ENCODE results near the gene MRPS17. TPM values are rescaled to one million over a fixed set of nuclear protein-coding genes. Genes with fewer than 3 reads are reported as not detected.

MRPS17 gene
- total RNA-seq, 4 donors from 2014 or later: 7.9 to 16.4 (median 15.7) TPM

GRCh38 chr7:55975988-55976633 is 24.4 kb downstream of the MRPS17 start:
- 70% methylated on average over 7 of the region's 7 CpGs for WGBS

GRCh38 chr7:55977831-55978230 is 26.2 kb downstream of the MRPS17 start:
- intact Hi-C loops (cut with DNase I): no loop called here
- WGBS: 44% methylated on average over 4 of the region's 4 CpGs
- Histone ChIP-seq H3K36me3 (peaks cover 28 to 51% (median 48%) of the 10 kb centered on the region in 4 donors), H3K4me1 (peaks cover 17 to 37% (median 20%) of the 10 kb centered on the region in 4 donors), H3K27me3 (no peaks in the 10 kb centered on the region), H3K4me3 (no peak overlapping the region), H3K27ac (replicated peaks in 1 of 4) (peak overlapping the region in 2 of 4 donors; percentile 9 to 39), H3K9me3 (no peaks in the 10 kb centered on the region)
- TF ChIP-seq POLR2AphosphoS5 (IDR thresholded peaks at IDR 0.05) (no peak), EP300 (IDR thresholded peaks at IDR 0.05) (no peak), POLR2A (IDR thresholded peaks at IDR 0.05; ENCODE audit: low read depth) (no peak)
- TF ChIP-seq, protein P1, sequence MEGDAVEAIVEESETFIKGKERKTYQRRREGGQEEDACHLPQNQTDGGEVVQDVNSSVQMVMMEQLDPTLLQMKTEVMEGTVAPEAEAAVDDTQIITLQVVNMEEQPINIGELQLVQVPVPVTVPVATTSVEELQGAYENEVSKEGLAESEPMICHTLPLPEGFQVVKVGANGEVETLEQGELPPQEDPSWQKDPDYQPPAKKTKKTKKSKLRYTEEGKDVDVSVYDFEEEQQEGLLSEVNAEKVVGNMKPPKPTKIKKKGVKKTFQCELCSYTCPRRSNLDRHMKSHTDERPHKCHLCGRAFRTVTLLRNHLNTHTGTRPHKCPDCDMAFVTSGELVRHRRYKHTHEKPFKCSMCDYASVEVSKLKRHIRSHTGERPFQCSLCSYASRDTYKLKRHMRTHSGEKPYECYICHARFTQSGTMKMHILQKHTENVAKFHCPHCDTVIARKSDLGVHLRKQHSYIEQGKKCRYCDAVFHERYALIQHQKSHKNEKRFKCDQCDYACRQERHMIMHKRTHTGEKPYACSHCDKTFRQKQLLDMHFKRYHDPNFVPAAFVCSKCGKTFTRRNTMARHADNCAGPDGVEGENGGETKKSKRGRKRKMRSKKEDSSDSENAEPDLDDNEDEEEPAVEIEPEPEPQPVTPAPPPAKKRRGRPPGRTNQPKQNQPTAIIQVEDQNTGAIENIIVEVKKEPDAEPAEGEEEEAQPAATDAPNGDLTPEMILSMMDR (IDR thresholded peaks at IDR 0.05): no peak
- DNase-seq (ENCODE audit: extremely low spot score): no peak

More at GRCh38 chr7:55975988-55976633, 24.4 kb downstream of the MRPS17 start:
- H3K4me1 ChIP-seq: peaks cover 17 to 43% (median 26%) of the 10 kb centered on the region in 4 donors
- no peak for DNase-seq (ENCODE audit: extremely low spot score)
- H3K27ac ChIP-seq (replicated peaks in 1 of 4): no peak overlapping the region
- intact Hi-C loops (cut with DNase I): no loop called here
- TF ChIP-seq POLR2A (IDR thresholded peaks at IDR 0.05; ENCODE audit: low read depth) (no peak), EP300 (IDR thresholded peaks at IDR 0.05) (no peak), POLR2AphosphoS5 (IDR thresholded peaks at IDR 0.05) (no peak)
- TF ChIP-seq, protein P1 (IDR thresholded peaks at IDR 0.05): no peak
- no peaks in the 10 kb centered on the region for H3K9me3 ChIP-seq
- no peaks in the 10 kb centered on the region for H3K27me3 ChIP-seq
- no peak overlapping the region for H3K4me3 ChIP-seq
- H3K36me3 ChIP-seq: peaks cover 17 to 34% (median 31%) of the 10 kb centered on the region in 4 donors

- intact Hi-C loops (cut with DNase I): no loop called here
- TF ChIP-seq, protein P1 (IDR thresholded peaks at IDR 0.05): no peak
- TF ChIP-seq EP300 (IDR thresholded peaks at IDR 0.05) (no peak), POLR2AphosphoS5 (IDR thresholded peaks at IDR 0.05) (no peak), POLR2A (IDR thresholded peaks at IDR 0.05; ENCODE audit: low read depth) (no peak)
- Histone ChIP-seq H3K4me3 (no peak overlapping the region), H3K36me3 (peaks cover 51 to 75% (median 73%) of the 10 kb centered on the region in 4 donors), H3K27me3 (no peaks in the 10 kb centered on the region), H3K27ac (replicated peaks in 1 of 4) (no peak overlapping the region), H3K4me1 (peaks cover 13 to 31% (median 19%) of the 10 kb centered on the region in 4 donors), H3K9me3 (no peaks in the 10 kb centered on the region)
- no peak for DNase-seq (ENCODE audit: extremely low spot score)
- WGBS: 91% methylated on average over 3 of the region's 3 CpGs
Measured at GRCh38 chr7:55980266-55980665, 28.6 kb downstream of the MRPS17 start.

- H3K27ac ChIP-seq (replicated peaks in 1 of 4): no peak overlapping the region
- H3K36me3 ChIP-seq: peaks cover 76 to 100% (median 95%) of the 10 kb centered on the region in 4 donors
Measured at GRCh38 chr7:55983537-55983936, 31.9 kb downstream of the MRPS17 start.

More at GRCh38 chr7:55983537-55983936, 31.9 kb downstream of the MRPS17 start:
- Histone ChIP-seq H3K9me3 (no peaks in the 10 kb centered on the region), H3K4me3 (no peak overlapping the region), H3K27me3 (no peaks in the 10 kb centered on the region), H3K4me1 (peaks cover 0 to 2% (median under 1%) of the 10 kb centered on the region in 4 donors)
- DNase-seq (ENCODE audit: extremely low spot score): no peak
- 93% methylated on average over 3 of the region's 3 CpGs for WGBS
- intact Hi-C loops (cut with DNase I): no loop called here
- no peak for TF ChIP-seq EP300 (IDR thresholded peaks at IDR 0.05)
- no peak for TF ChIP-seq POLR2A (IDR thresholded peaks at IDR 0.05; ENCODE audit: low read depth)
- TF ChIP-seq, protein P1 (IDR thresholded peaks at IDR 0.05): no peak
- TF ChIP-seq POLR2AphosphoS5 (IDR thresholded peaks at IDR 0.05): no peak

Measured in esophagus muscularis mucosa (tissue), 4 donors.